ENCODE data around the gene MYH8.
A peak's percentile ranks its signal among the peaks of the same experiment; 100 is the strongest.

Gene MYH8

GRCh38 chr17:10380631-10381408 is 40.9 kb downstream of the MYH8 start:
- no peak for DNase-seq

DNA sequence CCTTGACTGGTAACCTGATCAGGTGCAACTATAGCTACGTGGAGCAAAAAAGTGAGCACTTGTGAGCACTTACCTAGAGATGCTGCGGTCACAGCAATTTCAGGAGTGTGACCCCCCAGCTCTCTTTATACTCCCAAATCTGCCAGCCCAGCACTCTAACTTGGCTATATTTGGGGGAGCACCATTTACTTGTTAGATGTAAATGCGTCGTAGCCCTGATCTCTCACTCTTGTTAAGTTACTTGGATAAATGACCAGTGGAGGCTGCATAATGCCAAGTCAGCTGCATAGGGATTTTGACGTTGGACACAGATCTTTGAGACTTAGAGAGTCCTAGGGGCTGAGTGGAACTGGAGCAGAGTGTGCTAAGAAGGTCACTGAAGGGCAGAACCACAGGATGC is 48.8 kb downstream of the MYH8 start, which contains the start of gene MYH13:
Gene MYH13 (minus strand): TSS at position 101 of the 400 bp plus-strand sequence. CDS start 8,476 bp downstream, outside the sequence.
- DNase-seq: no peak

- no peak for DNase-seq
Observed at GRCh38 chr17:10370016-10370608, 51.6 kb downstream of the MYH8 start.

DNA sequence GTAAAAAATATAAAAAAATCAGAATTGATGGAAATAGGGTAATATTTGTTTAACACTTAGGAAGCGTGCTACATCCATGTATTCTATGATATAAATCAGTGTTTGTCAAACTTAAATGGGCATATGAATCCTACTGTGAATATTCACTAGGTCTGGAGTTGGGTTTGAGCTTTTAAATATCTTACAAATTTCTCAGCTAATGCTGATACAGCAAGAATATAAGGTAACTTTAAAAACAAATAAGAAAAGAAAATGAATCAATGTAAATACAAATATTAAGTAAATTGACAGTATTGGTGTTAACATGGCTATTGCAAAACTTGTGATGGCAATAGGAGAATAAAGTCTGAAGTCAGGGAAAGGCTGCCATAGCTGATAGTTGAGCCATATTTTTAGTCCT is 52.5 kb downstream of the MYH8 start:
- DNase-seq: no peak

GRCh38 chr17:10368561-10368960 is 53.2 kb downstream of the MYH8 start:
- DNase-seq: no peak

DNA sequence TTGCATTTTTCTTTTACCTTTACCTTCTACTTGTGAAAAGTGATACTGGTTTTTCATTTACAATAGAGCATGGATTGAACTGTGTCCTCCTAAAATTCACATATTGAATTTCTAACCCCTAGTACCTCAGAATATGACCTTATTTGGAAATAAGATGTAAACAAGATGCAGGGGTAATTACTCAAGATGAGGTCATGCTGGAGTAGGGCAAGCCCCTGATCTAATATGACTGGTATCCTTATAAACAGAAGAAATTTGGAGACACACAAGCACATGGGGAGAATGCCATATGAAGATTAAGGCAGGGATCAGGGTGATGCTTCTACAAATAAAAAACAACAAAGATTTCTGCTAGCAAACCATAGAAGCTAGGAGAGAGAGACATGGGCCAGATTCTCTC is 61.2 kb downstream of the MYH8 start:
- DNase-seq: no peak

DNA sequence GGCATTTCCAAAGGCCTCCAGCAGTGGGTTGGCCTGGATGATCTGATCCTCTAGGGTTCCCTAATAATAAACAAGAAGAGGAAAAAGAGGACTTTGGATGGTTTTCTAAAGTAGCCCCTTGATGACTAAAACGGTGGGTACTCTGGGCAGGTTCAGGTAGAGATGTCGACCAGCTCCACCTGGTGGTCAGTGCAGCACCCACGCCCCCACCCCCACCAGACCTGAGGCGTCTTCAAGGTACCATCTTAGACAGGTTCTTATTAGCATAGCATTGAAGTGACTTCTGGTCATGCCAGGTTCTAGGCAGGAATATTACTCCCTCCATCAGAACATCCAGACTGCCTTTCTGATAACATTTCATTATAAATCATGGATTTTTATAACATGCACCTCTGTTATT is 64.0 kb downstream of the MYH8 start:
- peak; percentile 26 for DNase-seq

- no peak for DNase-seq
Observed at GRCh38 chr17:10354651-10355050, 67.1 kb downstream of the MYH8 start.

DNA sequence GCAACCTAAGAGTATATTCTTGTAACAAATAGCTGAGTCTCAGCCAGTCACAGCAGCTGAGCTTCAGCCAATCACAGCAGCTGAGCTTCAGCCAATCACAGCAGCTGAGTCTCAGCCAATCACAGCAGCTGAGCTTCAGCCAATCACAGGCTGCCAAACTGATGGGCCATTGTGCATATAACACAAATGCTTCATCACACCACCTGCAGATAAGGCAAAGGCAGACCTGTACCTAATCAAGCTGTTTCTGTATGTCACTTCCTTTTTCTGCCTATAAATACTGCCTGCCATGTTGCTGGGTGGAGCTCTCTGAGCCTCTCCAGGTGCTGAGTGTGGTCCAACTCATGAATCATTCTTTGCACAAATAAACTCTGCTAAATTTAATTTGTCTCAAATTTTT is 68.9 kb downstream of the MYH8 start:
- DNase-seq: no peak

DNA sequence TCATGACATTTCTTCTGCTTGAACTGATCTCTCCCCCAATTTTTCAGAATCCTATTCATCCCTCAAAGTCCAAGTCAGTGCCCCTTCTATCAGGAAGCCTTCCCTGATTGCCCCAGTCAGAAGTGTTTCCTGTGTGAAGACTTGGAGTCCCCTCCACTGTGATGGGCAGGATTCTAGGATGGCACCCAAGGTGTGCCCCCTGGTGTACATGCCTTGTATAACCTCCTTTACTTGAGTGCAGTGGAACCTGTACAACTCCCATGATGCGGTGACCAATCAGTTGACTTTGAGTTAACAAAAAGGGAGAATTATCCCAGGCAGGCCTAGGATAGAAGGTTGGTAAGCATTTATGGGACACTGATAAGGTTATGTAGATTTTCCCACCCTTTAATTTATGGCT is 72.3 kb downstream of the MYH8 start:
- peak; percentile 11 for DNase-seq

DNA sequence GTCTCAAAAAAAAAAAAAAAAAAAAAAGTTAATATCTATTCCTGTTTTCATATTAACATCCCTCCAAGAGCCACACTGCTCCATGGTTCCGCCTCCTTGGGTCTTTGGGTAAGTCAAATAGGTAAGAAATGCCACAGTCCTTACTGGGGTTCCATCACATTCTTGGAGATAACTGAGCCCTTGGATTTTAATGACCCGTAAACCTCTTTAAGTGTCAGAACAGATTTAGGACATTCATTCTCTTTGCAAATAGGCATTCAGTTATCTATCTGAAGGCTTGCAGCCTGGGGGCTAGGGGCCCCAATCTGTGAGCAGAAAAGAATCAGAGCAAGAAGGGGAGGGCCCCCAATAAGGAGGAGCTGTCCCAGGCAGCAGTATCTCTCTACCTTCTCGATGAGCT is 76.9 kb downstream of the MYH8 start:
- DNase-seq: no peak
